Measurements from ENCODE around the gene CHRM5.

DNA sequence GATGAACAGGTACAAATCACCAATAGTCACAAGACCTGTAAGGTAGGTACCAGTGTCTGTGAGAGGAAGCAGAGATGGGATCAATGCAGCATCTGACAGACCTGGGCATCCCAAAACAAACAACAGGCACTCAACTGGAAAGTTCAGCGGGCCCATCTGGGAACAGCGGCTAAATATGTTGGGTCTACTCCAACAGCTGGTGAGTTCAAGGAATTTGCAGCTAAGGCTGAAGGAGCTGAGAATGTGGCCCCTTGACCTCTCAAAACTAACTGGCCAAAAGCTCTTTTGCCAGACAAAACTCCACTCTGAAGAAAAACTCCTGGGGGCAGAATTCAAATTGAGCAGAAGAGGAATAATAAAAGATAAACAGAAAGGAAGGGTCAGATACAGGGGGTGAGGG lies 46.3 kb downstream of the CHRM5 start:
- TF ChIP-seq, protein P1, sequence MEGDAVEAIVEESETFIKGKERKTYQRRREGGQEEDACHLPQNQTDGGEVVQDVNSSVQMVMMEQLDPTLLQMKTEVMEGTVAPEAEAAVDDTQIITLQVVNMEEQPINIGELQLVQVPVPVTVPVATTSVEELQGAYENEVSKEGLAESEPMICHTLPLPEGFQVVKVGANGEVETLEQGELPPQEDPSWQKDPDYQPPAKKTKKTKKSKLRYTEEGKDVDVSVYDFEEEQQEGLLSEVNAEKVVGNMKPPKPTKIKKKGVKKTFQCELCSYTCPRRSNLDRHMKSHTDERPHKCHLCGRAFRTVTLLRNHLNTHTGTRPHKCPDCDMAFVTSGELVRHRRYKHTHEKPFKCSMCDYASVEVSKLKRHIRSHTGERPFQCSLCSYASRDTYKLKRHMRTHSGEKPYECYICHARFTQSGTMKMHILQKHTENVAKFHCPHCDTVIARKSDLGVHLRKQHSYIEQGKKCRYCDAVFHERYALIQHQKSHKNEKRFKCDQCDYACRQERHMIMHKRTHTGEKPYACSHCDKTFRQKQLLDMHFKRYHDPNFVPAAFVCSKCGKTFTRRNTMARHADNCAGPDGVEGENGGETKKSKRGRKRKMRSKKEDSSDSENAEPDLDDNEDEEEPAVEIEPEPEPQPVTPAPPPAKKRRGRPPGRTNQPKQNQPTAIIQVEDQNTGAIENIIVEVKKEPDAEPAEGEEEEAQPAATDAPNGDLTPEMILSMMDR (conservative IDR thresholded peaks at IDR 0.05) = no peak
- TF ChIP-seq EZH2 (IDR thresholded peaks at IDR 0.05; ENCODE audit: low read depth) = no peak

Data from PC-9 (cell line).